Muscle layer of duodenum (tissue), 2 donors: ENCODE data around the gene TPRA1.
"Not testable (repeated sequence)": the region's sequence is repeated elsewhere in the genome, so short reads cannot be mapped to it uniquely, and the experiment has no call there.

Experiments used
- H3K27ac ChIP-seq: one replicate; pipeline ENCODE4 v1.7.0; 2013; ENCODE audit warnings: mild to moderate bottlenecking, low read length
- H3K27me3 ChIP-seq: one replicate; pipeline ENCODE4 v1.7.0; 2013; ENCODE audit warnings: low read depth, mild to moderate bottlenecking, control low read depth, low read length
- H3K36me3 ChIP-seq, 2 donors: one replicate each; pipeline ENCODE4 v1.7.0; 2013; ENCODE audit warnings: low read length in 2 of 2, control low read depth in 1 of 2, mild to moderate bottlenecking in 1 of 2; ENCODE audit not compliant: insufficient read depth in 2 of 2, control insufficient read depth in 1 of 2
- H3K4me1 ChIP-seq, 2 donors: one replicate each; pipeline ENCODE4 v1.7.0; 2013; ENCODE audit warnings: low read length in 2 of 2, mild to moderate bottlenecking in 2 of 2, control low read depth in 1 of 2, moderate library complexity in 1 of 2; ENCODE audit not compliant: insufficient read depth in 2 of 2, control insufficient read depth in 1 of 2
- H3K4me3 ChIP-seq, 2 donors: one replicate each; pipeline ENCODE4 v1.7.0; 2013; ENCODE audit warnings: low read length in 2 of 2, low read depth in 1 of 2, mild to moderate bottlenecking in 1 of 2
- H3K9me3 ChIP-seq, 2 donors: one replicate each; pipeline ENCODE4 v1.7.0; 2013; ENCODE audit warnings: low read length in 2 of 2, control low read depth in 1 of 2, mild to moderate bottlenecking in 1 of 2; ENCODE audit not compliant: control insufficient read depth in 1 of 2
- donor health status: healthy.

TPRA1 gene

DNA sequence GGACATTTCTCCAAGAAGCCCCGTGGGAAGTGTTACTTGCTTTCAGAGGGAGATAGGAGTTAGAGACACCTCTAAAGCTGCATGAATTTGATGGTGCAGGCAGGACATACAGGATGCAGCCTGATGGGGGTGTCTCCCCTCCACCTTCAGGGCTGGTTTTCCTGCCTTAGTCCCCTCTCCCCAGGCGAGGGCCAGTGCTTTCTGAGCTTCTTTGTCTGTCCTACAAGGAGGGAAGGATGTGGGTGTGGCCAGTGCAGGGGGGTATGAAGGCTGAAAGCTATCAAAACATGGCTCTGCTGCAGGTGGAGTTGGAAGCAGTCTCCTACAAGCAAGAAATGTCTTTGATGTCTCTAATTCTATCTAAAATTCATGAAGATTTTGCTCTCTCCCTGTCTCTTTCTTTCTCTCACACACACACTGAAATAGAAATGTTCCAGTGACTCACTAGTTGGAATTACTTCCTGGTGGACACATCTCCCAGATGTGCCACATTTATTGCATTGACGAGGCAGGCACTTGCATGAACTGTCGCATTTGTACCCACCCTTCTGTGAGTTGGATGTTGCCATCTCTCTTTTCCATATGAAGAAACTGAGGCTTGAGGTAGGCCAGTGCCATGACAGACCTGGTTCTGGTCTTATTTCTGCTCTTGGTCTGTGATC lies 24.5 kb upstream of the TPRA1 start:
- Histone ChIP-seq H3K4me1 (no peaks in the 10 kb centered on the region), H3K27me3 (no peaks in the 10 kb centered on the region), H3K36me3 (peaks cover 10 to 29% of the 10 kb centered on the region in 2 donors), H3K4me3 (no peak overlapping the region), H3K27ac (no peak overlapping the region), H3K9me3 (no peaks in the 10 kb centered on the region)

DNA sequence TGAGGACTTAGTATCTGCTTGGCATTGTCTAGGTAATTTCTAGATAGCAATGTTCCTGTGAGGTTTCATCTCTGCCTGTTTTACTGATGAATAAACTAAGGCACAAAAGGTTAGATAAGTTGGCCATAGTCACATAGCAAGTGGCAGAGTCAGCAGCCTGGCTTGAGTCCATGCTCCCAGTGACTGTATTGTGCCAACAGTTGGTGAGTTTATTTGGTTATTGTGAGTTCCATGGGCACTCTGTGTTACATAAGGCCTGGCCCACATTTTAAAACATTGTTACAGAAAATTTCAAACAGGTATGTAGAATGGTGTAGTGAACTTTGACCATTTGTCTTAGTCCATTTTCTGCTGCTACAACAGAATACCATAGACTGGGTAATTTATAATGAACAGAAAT lies 22.9 kb upstream of the TPRA1 start:
- no peaks in the 10 kb centered on the region for H3K27me3 ChIP-seq
- H3K27ac ChIP-seq: no peak overlapping the region
- no peak overlapping the region for H3K4me3 ChIP-seq
- no peaks in the 10 kb centered on the region for H3K4me1 ChIP-seq
- H3K9me3 ChIP-seq: no peaks in the 10 kb centered on the region
- peaks cover 18 to 36% of the 10 kb centered on the region in 2 donors for H3K36me3 ChIP-seq

DNA sequence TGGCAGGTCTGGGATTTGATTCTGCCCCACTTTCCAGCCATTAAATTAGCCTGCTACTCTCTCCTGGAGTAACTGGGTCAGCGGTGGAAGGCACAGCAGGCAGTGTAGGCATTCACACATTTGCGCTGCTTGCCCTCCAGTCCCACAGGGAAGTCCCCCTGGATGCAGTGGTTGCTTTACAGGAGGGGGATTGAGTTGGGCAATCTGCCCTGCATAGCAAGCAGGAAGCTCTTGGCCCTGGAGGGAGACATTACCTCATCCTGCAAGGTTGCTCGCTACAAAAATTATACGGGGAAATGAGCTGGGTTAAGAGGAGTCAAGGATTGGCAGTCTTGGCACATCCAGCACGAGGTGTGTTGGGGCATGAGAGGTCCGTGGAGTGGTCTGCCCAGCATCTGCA lies 22.4 kb upstream of the TPRA1 start:
- Histone ChIP-seq H3K27ac (no peak overlapping the region), H3K4me3 (no peak overlapping the region), H3K9me3 (no peaks in the 10 kb centered on the region), H3K27me3 (no peaks in the 10 kb centered on the region), H3K36me3 (peaks cover 18 to 40% of the 10 kb centered on the region in 2 donors), H3K4me1 (no peaks in the 10 kb centered on the region)

DNA sequence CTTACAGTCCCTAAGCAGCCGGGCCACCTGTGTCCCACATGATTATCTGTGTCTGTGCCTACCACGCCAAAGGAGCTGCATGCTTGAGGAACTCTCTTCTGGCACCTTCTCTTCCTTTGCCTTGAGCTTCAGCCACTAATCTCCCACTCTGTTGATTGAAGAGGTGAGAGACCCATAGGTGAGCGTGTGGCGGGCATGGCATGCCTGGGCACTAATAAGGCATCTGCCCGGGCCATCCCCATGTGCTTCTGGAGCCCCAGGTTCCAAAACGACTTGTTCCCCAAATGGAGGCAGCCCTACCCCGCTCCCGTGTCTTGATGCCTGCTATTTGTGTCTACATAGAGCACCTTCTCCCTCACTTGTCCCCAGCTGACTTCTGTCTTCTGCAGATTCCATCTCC lies 20.7 kb upstream of the TPRA1 start:
- Histone ChIP-seq H3K4me1 (no peaks in the 10 kb centered on the region), H3K36me3 (peaks cover 17 to 37% of the 10 kb centered on the region in 2 donors), H3K27me3 (no peaks in the 10 kb centered on the region), H3K4me3 (no peak overlapping the region), H3K9me3 (no peaks in the 10 kb centered on the region), H3K27ac (no peak overlapping the region)

DNA sequence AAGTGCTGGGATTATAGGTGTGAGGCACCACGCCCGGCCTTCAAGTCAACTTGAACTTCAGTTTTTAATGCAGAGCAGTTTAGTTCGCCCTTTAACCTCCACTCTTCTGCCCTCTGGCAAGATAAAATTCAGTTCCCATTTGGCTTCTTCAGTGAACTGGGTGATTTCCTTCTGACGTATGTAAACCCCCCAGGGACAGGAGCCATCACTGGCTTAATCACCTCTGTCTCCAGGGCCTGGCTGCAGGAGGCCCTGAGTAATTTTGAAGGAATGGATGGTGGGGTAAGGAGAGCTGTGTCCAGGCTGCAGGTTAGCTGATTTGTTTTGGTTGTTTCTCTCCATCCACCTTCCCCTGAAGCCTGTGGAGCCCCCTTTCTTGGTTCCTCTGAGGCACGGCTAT lies 19.6 kb upstream of the TPRA1 start:
- no peak overlapping the region for H3K4me3 ChIP-seq
- no peaks in the 10 kb centered on the region for H3K27me3 ChIP-seq
- H3K4me1 ChIP-seq: no peaks in the 10 kb centered on the region
- no peak overlapping the region for H3K27ac ChIP-seq
- H3K36me3 ChIP-seq: peaks cover 13 to 42% of the 10 kb centered on the region in 2 donors
- H3K9me3 ChIP-seq: no peaks in the 10 kb centered on the region

DNA sequence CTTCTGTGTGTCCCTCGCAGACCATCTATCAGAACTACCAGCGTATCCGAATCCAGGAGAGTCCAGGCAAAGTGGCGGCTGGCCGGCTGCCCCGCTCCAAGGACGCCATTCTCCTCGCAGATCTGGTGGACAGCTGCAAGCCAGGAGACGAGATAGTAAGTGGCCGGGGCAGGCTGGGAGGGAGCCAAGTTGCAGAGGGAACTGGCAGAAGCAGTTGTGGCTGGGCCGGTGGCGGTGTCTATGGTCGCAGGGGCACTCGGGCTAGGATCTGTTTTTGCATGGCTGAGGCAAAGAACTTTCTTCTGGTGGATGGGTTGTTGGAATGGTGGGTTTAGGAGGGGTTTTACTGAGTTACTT lies 17.8 kb upstream of the TPRA1 start:
- Histone ChIP-seq H3K27ac (no peak overlapping the region), H3K36me3 (peaks cover 13 to 49% of the 10 kb centered on the region in 2 donors), H3K4me1 (no peaks in the 10 kb centered on the region), H3K4me3 (no peak overlapping the region), H3K9me3 (no peaks in the 10 kb centered on the region), H3K27me3 (no peaks in the 10 kb centered on the region)

DNA sequence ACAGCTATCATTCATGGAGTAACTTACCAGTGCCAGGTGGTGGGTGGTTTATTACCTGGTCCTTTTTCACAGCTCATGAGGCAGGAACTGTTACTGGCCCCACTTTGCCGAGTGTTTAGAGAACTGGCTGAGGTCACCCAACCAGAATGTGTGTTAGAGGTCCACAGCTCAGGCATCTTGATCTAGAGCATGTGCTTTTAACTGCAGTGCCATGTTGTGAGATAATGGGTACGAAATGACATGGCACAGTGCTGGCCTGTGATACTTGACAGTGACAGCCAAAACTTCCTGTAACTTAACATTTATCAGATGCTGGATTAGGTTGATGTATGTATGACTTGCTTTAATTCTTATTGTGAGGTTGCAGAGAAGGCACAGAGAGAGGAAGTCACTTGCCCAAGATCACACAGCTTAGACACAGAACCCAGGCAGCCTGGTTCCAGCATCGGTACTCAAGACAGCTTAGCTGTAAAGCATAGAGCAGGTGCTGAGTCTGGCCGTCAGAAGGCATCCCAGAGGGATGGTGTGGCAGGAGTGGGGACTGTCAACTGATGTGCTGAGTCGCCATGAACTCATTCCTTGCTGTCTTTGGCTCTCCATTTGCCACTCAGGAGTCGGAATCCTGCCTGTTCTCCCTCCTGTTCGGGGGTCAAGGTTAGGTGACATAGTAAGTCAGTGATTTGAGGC lies 17.3 kb upstream of the TPRA1 start:
- Histone ChIP-seq H3K4me3 (no peak overlapping the region), H3K27me3 (no peaks in the 10 kb centered on the region), H3K9me3 (no peaks in the 10 kb centered on the region), H3K36me3 (peaks cover 13 to 49% of the 10 kb centered on the region in 2 donors), H3K27ac (no peak overlapping the region), H3K4me1 (no peaks in the 10 kb centered on the region)

DNA sequence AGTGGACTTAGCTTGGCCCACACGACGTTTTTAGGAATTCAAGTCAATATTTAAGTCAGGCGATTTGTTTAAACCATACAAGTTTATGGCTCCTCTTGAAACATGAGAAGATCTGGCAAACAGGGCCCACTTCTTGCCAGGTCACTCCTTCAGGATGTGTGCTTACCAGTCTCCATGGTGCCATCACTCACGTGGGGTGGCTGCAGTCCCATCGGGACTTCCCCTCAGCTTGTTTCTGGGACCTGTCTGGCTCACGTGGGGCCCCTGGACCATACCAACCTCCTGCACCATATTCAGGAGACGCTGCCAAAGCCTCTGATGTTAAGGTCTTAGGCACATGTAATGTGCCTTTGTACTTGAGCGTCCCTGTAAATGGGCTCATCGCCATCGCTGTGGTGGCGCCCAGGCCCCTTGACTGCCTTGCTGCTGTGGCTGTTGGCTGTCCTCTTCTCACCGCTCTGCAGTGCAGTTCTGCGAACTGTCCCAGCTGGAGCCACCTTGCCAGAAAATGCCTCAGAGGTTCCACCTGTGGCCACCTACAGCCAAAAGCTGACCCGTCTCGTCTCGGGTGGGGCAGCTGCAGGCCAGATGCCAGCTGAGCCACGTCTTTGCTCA lies 16.6 kb upstream of the TPRA1 start:
- H3K36me3 ChIP-seq: peaks cover 13 to 49% of the 10 kb centered on the region in 2 donors
- H3K9me3 ChIP-seq: no peaks in the 10 kb centered on the region
- H3K27ac ChIP-seq: no peak overlapping the region
- no peaks in the 10 kb centered on the region for H3K27me3 ChIP-seq
- H3K4me1 ChIP-seq: no peaks in the 10 kb centered on the region
- no peak overlapping the region for H3K4me3 ChIP-seq

DNA sequence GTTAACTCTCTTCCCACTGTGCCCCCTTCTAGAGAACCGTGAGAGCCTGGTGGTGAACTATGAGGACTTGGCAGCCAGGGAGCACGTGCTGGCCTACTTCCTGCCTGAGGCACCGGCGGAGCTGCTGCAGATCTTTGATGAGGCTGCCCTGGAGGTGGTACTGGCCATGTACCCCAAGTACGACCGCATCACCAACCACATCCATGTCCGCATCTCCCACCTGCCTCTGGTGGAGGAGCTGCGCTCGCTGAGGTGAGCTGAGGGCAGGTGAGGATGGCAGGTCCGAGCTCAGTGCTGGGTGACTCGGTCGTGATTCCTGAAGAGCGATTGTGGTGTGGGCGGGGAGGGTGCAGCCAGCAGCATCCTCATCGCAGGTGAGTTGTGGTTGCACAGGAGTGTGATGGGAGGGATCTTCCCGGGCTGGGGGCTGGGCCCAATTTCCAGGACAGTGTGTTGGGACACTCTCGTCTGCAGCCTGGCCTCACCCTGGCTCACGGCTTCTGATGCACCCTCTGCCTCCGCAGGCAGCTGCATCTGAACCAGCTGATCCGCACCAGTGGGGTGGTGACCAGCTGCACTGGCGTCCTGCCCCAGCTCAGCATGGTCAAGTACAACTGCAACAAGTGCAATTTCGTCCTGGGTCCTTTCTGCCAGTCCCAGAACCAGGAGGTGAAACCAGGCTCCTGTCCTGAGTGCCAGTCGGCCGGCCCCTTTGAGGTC lies 15.7 kb upstream of the TPRA1 start:
- H3K36me3 ChIP-seq: peaks cover 13 to 49% of the 10 kb centered on the region in 2 donors
- H3K27ac ChIP-seq: no peak overlapping the region

DNA sequence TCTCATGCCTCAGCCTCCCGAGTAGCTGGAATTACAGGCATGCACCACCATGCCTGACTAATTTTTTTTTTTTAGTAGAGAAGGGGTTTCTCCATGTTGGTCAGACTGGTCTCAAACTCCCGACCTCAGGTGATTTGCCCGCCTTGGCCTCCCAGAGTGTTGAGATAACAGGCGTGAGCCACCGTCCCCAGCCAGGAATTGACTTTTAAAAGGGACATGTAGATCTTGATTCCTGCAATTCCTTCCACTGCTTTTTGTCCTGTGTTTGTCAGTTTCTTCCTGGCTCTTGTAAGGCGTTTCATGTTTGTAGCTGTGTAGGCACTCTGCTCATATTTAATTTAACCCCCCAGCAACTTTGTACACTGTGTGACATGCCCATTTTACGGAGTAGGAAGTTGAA lies 15.0 kb upstream of the TPRA1 start:
- H3K9me3 ChIP-seq, H3K4me3 ChIP-seq, H3K27ac ChIP-seq, H3K27me3 ChIP-seq, H3K4me1 ChIP-seq: not testable (repeated sequence)
- peaks cover 13 to 42% of the 10 kb centered on the region in 2 donors for H3K36me3 ChIP-seq

More for the DNA sequence above, 15.7 kb upstream of the TPRA1 start:
- H3K4me3 ChIP-seq: no peak overlapping the region
- H3K9me3 ChIP-seq: no peaks in the 10 kb centered on the region
- H3K27me3 ChIP-seq: no peaks in the 10 kb centered on the region
- no peaks in the 10 kb centered on the region for H3K4me1 ChIP-seq

DNA sequence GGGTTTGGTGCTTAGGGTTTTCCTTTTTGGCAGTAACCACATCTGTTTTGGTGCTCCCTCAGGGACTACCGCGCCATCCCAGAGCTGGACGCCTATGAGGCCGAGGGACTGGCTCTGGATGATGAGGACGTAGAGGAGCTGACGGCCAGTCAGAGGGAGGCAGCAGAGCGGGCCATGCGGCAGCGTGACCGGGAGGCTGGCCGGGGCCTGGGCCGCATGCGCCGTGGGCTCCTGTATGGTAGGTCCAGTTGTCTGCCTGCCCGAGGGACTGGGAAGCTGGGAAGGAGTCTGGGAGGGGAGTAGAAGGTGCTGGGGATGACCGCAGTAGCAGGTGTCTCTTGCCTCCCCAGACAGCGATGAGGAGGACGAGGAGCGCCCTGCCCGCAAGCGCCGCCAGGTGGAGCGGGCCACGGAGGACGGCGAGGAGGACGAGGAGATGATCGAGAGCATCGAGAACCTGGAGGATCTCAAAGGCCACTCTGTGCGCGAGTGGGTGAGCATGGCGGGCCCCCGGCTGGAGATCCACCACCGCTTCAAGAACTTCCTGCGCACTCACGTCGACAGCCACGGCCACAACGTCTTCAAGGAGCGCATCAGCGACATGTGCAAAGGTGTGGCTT lies 14.1 kb upstream of the TPRA1 start:
- no peaks in the 10 kb centered on the region for H3K9me3 ChIP-seq
- H3K36me3 ChIP-seq: peaks cover 13 to 40% of the 10 kb centered on the region in 2 donors
- H3K4me1 ChIP-seq: no peaks in the 10 kb centered on the region
- H3K27me3 ChIP-seq: no peaks in the 10 kb centered on the region
- no peak overlapping the region for H3K4me3 ChIP-seq
- no peak overlapping the region for H3K27ac ChIP-seq
